A549 (cell line): Measurements from ENCODE around the gene JAKMIP2. TPM values are rescaled to one million over a fixed set of nuclear protein-coding genes. Genes with fewer than 3 reads are reported as not detected.

Source experiments
- ATAC-seq, 2 experiments: fragments of 200-7000 bp in 1 of 2; fragments of >200 bp in 1 of 2; cut with Nextera tagmentation in 1 of 2; cut with Tn5 transposase in 1 of 2; 3 replicates each; pipeline versions ENCODE4 v1.8.0 to v1.9.1; 2018 to 2020; ENCODE audit warnings: mild to moderate bottlenecking in 1 of 2, moderate library complexity in 1 of 2
- CTCF ChIA-PET: fragments of 300-600 bp; sonication (Branson Sonifier 250); formaldehyde crosslinking; extraction: SDS; loops from one replicate; lab custom pipeline; 2021; ENCODE audit warnings: antibody characterized with exemption, inconsistent platforms; lab: Yijun Ruan, JAX
- POLR2A ChIA-PET: fragments of 350-600 bp; formaldehyde crosslinking; extraction: SDS; loops from one replicate; lab custom pipeline; 2021; ENCODE audit warnings: antibody characterized with exemption, inconsistent platforms; lab: Yijun Ruan, JAX
- DNase-seq, 2 experiments: peaks; one replicate each; pipeline versions ENCODE4 v3.0.0 to v3.0.0-alpha.2; 2011 to 2016; ENCODE audit warnings: low read depth in 1 of 2, low spot score in 1 of 2
- FAIRE-seq: peaks from 2 replicates; lab custom pipeline; 2011; peaks lifted over from hg19 to GRCh38; lab: Jason Lieb, UNC
- H3K27ac ChIP-seq, 2 experiments: fragments of >200 bp; sonication (Bioruptor Twin); formaldehyde crosslinking; 3 replicates each; pipeline ENCODE4 v1.5.1; 2016 to 2017
- H3K4me1 ChIP-seq: fragments of >200 bp; sonication (Bioruptor Twin); formaldehyde crosslinking; 3 replicates; pipeline ENCODE4 v1.6.1; 2016
- H3K4me2 ChIP-seq: fragments of >200 bp; sonication (Bioruptor Twin); formaldehyde crosslinking; 3 replicates; pipeline ENCODE4 v1.6.1; 2016
- H3K4me3 ChIP-seq: fragments of >200 bp; sonication (Bioruptor Twin); formaldehyde crosslinking; 3 replicates; pipeline ENCODE4 v1.5.1; 2016
- H3K9me3 ChIP-seq: fragments of >200 bp; sonication (Bioruptor Twin); formaldehyde crosslinking; 3 replicates; pipeline ENCODE4 v1.6.1; 2016
- BCL3 ChIP-seq: fragments of >200 bp; sonication (Bioruptor Twin); formaldehyde crosslinking; IDR thresholded peaks from 3 replicates; pipeline ENCODE4 v1.6.1; 2016
- CBX2 ChIP-seq: fragments of 200-600 bp; sonication (generic); IDR thresholded peaks from 2 replicates; pipeline ENCODE4 v1.6.1; 2016; ENCODE audit warnings: low read depth, mild to moderate bottlenecking, borderline replicate concordance
- CBX8 ChIP-seq: fragments of 200-600 bp; sonication (generic); IDR thresholded peaks from 2 replicates; pipeline ENCODE4 v1.6.1; 2016
- CEBPB ChIP-seq, 2 experiments: fragments of >200 bp in 1 of 2; sonication (Bioruptor Twin) in 1 of 2; formaldehyde crosslinking in 1 of 2; IDR thresholded peaks; 2 replicates each; pipeline ENCODE4 v1.6.1; 2012 to 2016
- CHD2 ChIP-seq: fragments of 150-350 bp; IDR thresholded peaks from 2 replicates; pipeline ENCODE4 v1.6.1; 2014; ENCODE audit warnings: low read length; ENCODE audit not compliant: partially characterized antibody
- EHF ChIP-seq: fragments of 250-450 bp; sonication (Bioruptor Pico); IDR thresholded peaks from 2 replicates; pipeline ENCODE4 v1.5.0; 2020; ENCODE audit warnings: mild to moderate bottlenecking
- ELK1 ChIP-seq: fragments of 150-350 bp; IDR thresholded peaks from 2 replicates; pipeline ENCODE4 v1.6.1; 2014; ENCODE audit warnings: low read depth, mild to moderate bottlenecking, low read length
- FOSL2 ChIP-seq, 2 experiments: fragments of 450-650 bp in 1 of 2; fragments of >200 bp in 1 of 2; sonication (Bioruptor Twin) in 1 of 2; formaldehyde crosslinking; IDR thresholded peaks; 2 replicates each; pipeline versions ENCODE4 v1.5.0 to v1.6.1; 2016 to 2020; ENCODE audit warnings: mild to moderate bottlenecking in 1 of 2, moderate library complexity in 1 of 2
- HEYL ChIP-seq: fragments of 250-450 bp; sonication (Bioruptor Pico); IDR thresholded peaks from 2 replicates; pipeline ENCODE4 v1.8.0; 2021; ENCODE audit warnings: mild to moderate bottlenecking, moderate library complexity
- HMGXB4 ChIP-seq: fragments of 250-450 bp; sonication (Bioruptor Pico); IDR thresholded peaks from 2 replicates; pipeline ENCODE4 v1.5.0; 2021; ENCODE audit warnings: mild to moderate bottlenecking, moderate library complexity, borderline replicate concordance
- HOXA7 ChIP-seq: fragments of 250-450 bp; sonication (Bioruptor Pico); IDR thresholded peaks from 2 replicates; pipeline ENCODE4 v1.5.0; 2020; ENCODE audit warnings: mild to moderate bottlenecking, moderate library complexity
- HOXB5 ChIP-seq: fragments of 250-450 bp; sonication (Bioruptor Pico); IDR thresholded peaks from 2 replicates; pipeline ENCODE4 v1.5.0; 2020; ENCODE audit warnings: mild to moderate bottlenecking, moderate library complexity
- KDM1A ChIP-seq: fragments of 200-600 bp; sonication (generic); IDR thresholded peaks from 2 replicates; pipeline ENCODE4 v1.6.1; 2016; ENCODE audit warnings: low read depth, mild to moderate bottlenecking
- MAZ ChIP-seq: fragments of 150-350 bp; IDR thresholded peaks from 2 replicates; pipeline ENCODE4 v1.6.1; 2014; ENCODE audit warnings: antibody characterized with exemption, low read depth, low read length, borderline replicate concordance
- MYC ChIP-seq: IDR thresholded peaks from 2 replicates; pipeline ENCODE4 v1.6.1; 2012; ENCODE audit warnings: mild to moderate bottlenecking, inconsistent platforms, low read length, improper control_type of control experiment, borderline replicate concordance
- NPAS2 ChIP-seq: fragments of 250-450 bp; sonication (Bioruptor Pico); IDR thresholded peaks from 2 replicates; pipeline ENCODE4 v1.8.0; 2022; ENCODE audit warnings: mild to moderate bottlenecking, moderate library complexity, borderline replicate concordance
- PHF8 ChIP-seq: fragments of 200-600 bp; sonication (generic); IDR thresholded peaks from 2 replicates; pipeline ENCODE4 v1.6.1; 2016; ENCODE audit warnings: low read depth, mild to moderate bottlenecking, antibody characterized with exemption, moderate library complexity, borderline replicate concordance
- RARB ChIP-seq: fragments of 250-450 bp; sonication (Bioruptor Pico); IDR thresholded peaks from 2 replicates; pipeline ENCODE4 v1.8.0; 2021; ENCODE audit warnings: mild to moderate bottlenecking, moderate library complexity
- RFX5 ChIP-seq: fragments of 450-650 bp; IDR thresholded peaks from 2 replicates; pipeline ENCODE4 v1.7.1; 2014; ENCODE audit warnings: antibody characterized with exemption, mild to moderate bottlenecking, moderate library complexity
- RNF2 ChIP-seq: fragments of 200-600 bp; sonication (generic); IDR thresholded peaks from 2 replicates; pipeline ENCODE4 v1.6.1; 2016; ENCODE audit warnings: low read depth, mild to moderate bottlenecking, antibody characterized with exemption, moderate library complexity, borderline replicate concordance
- SMC3 ChIP-seq: fragments of >200 bp; sonication (Bioruptor Twin); formaldehyde crosslinking; IDR thresholded peaks from 3 replicates; pipeline ENCODE4 v1.6.1; 2018; ENCODE audit warnings: inconsistent platforms
- USF2 ChIP-seq: fragments of 450-650 bp; IDR thresholded peaks from 2 replicates; pipeline ENCODE4 v1.6.1; 2014; ENCODE audit warnings: antibody characterized with exemption
- ZC3H11A ChIP-seq: fragments of 450-650 bp; IDR thresholded peaks from 2 replicates; pipeline ENCODE4 v1.6.1; 2014; ENCODE audit warnings: antibody characterized with exemption, mild to moderate bottlenecking
- ZFP36 ChIP-seq: fragments of 450-650 bp; IDR thresholded peaks from 2 replicates; pipeline ENCODE4 v1.6.1; 2014; ENCODE audit warnings: borderline replicate concordance; ENCODE audit not compliant: partially characterized antibody
- ZNF302 ChIP-seq: fragments of 250-450 bp; sonication (Bioruptor Pico); IDR thresholded peaks from 2 replicates; pipeline ENCODE4 v1.9.0; 2021; ENCODE audit warnings: inconsistent platforms, mild to moderate bottlenecking, moderate library complexity
- ZSCAN20 ChIP-seq: fragments of 250-450 bp; sonication (Bioruptor Pico); IDR thresholded peaks from 2 replicates; pipeline ENCODE4 v1.8.0; 2022; ENCODE audit warnings: mild to moderate bottlenecking, moderate library complexity
- WGBS: methylation state at CpG from one replicate; pipeline ENCODE4 v1.1.6; 2017; ENCODE audit errors: missing lambda C conversion rate; 5-methylcytosine and 5-hydroxymethylcytosine counted together
- polyA plus RNA-seq, 4 experiments: library from polyadenylated mRNA; depleted of rRNA in 3 of 4; stranded (reverse); fragments of >200 nt; fragmentation: RNase III in 1 of 4; extraction: RNeasy Plus Mini Kit Qiagen cat#74134 plus additional on column Dnase treatment in 1 of 4; gene quantifications; 2 replicates in 3 of 4; 3 replicates in 1 of 4; pipeline ENCODE4 v1.2.3, GENCODE V29; 2011 to 2017

The JAKMIP2 gene
- polyA plus RNA-seq, 2 of the 4 experiments (the other 2 are of a cell fraction), result 0.01 TPM; not detected in 1

- Histone ChIP-seq H3K4me2 (no peak overlapping the region), H3K27ac (no peak overlapping the region), H3K4me1 (peaks cover 3% of the 10 kb centered on the region; the same call in 1 of the 3 replicates), H3K9me3 (no peaks in the 10 kb centered on the region), H3K4me3 (no peak overlapping the region)
- TF ChIP-seq HEYL (CRISPR knock-in tag) (no peak), FOSL2 (IDR thresholded peaks at IDR 0.05) (no peak), FOSL2 (CRISPR knock-in tag; IDR thresholded peaks at IDR 0.05) (no peak), RARB (CRISPR knock-in tag) (no peak), ZFP36 (no peak), CEBPB (IDR thresholded peaks at IDR 0.05) (no peak), PHF8 (no peak), HOXB5 (no peak), CBX2 (no peak), ZC3H11A (no peak), CBX8 (no peak), NPAS2 (CRISPR knock-in tag) (no peak), MAZ (no peak), HMGXB4 (CRISPR knock-in tag) (no peak), CHD2 (no peak), HOXA7 (no peak), EHF (CRISPR knock-in tag) (no peak), USF2 (no peak)
- POLR2A ChIA-PET, result interaction anchor here (0.7 kb wide), 1 partner anchor 17 kb away, joined by 3 read pairs; no protein-coding TSS in a partner anchor
- CTCF ChIA-PET, result interaction anchor here (1.0 to 3.5 kb wide), 3 partner anchors 15 to 108 kb away, joined by 4 to 36 read pairs (median 4); no protein-coding TSS in a partner anchor
- no peak for DNase-seq
- ATAC-seq, result no peak
- no peak for FAIRE-seq
- 77% methylated on average over 2 of the region's 2 CpGs for WGBS
These were observed 221.1 kb downstream of the JAKMIP2 start for GRCh38 chr5:147561435-147561834.

- DNase-seq (no peak), ATAC-seq (no peak)
- no peak for TF ChIP-seq PHF8
- no peak for TF ChIP-seq ZSCAN20 (CRISPR knock-in tag)
- no peak for TF ChIP-seq RFX5
- no peak for TF ChIP-seq HEYL (CRISPR knock-in tag)
- no peak for TF ChIP-seq KDM1A
- TF ChIP-seq RNF2, result no peak
- no peak for TF ChIP-seq BCL3
- no peak for TF ChIP-seq HOXB5
- TF ChIP-seq ELK1, result no peak
- no peak for TF ChIP-seq SMC3
- TF ChIP-seq HMGXB4 (CRISPR knock-in tag), result no peak
- no peak for TF ChIP-seq ZFP36
- TF ChIP-seq CBX2, result no peak
- no peak for TF ChIP-seq MYC
- TF ChIP-seq ZNF302 (CRISPR knock-in tag), result no peak
- no peak for TF ChIP-seq HOXA7
- TF ChIP-seq RARB (CRISPR knock-in tag), result no peak
- TF ChIP-seq, all 56 proteins: peak for 0
- Histone ChIP-seq H3K4me1 (peaks cover 1% of the 10 kb centered on the region; the same call in 1 of the 3 replicates), H3K9me3 (no peaks in the 10 kb centered on the region), H3K4me3 (no peak overlapping the region), H3K4me2 (no peak overlapping the region), H3K27ac (no peak overlapping the region)
- no peak for FAIRE-seq
- WGBS, result 73% methylated on average over 2 of the region's 2 CpGs
- ChIA-PET POLR2A (interaction anchor here (0.7 kb wide), 1 partner anchor 18 kb away, joined by 3 read pairs; no protein-coding TSS in a partner anchor), CTCF (interaction anchor here (0.8 to 3.5 kb wide), 6 partner anchors 11 to 108 kb away, joined by 4 to 36 read pairs (median 6); partner anchors contain the start of gene DPYSL3)
These were observed 221.7 kb downstream of the JAKMIP2 start for GRCh38 chr5:147560718-147561331.
